HepG2 (cell line): ENCODE measurements around the gene ST8SIA1.

Experiments used
- ASH2L ChIP-seq: fragments of 300-600, 200-600 bp; sonication (generic); IDR thresholded peaks from 2 replicates; pipeline ENCODE4 v1.7.0; 2017; ENCODE audit warnings: low read depth, mild to moderate bottlenecking, moderate library complexity, mixed read lengths, low read length; ENCODE audit not compliant: insufficient read length
- CTCF ChIP-seq: sonication (generic); formaldehyde crosslinking; IDR thresholded peaks from 2 replicates; pipeline ENCODE4 v1.5.0; 2020; ENCODE audit warnings: mild to moderate bottlenecking, missing genetic modification reagents, moderate library complexity
- EP300 ChIP-seq, 3 experiments: sonication (generic) in 1 of 3; formaldehyde crosslinking in 1 of 3; IDR thresholded peaks; 2 replicates each; pipeline versions ENCODE4 v1.5.1 to v1.6.1; 2011 to 2020; ENCODE audit warnings: low read depth in 2 of 3, low read length in 2 of 3, borderline replicate concordance in 1 of 3, improper control_type of control experiment in 1 of 3, mild to moderate bottlenecking in 1 of 3, missing genetic modification reagents in 1 of 3, moderate library complexity in 1 of 3
- GTF2F1 ChIP-seq: fragments of 150-350 bp; IDR thresholded peaks from 2 replicates; pipeline ENCODE4 v1.6.1; 2014; ENCODE audit warnings: low read length
- GZF1 ChIP-seq: sonication (generic); formaldehyde crosslinking; IDR thresholded peaks from 2 replicates; pipeline ENCODE4 v1.5.1; 2020; ENCODE audit warnings: mild to moderate bottlenecking, missing genetic modification reagents
- HMG20B ChIP-seq: conservative IDR thresholded peaks from 2 replicates; pipeline ENCODE4 v1.6.1; 2016; ENCODE audit warnings: missing genetic modification reagents, missing compliant biosample characterization
- LCORL ChIP-seq, 2 experiments: fragments of 450-650 bp in 1 of 2; sonication (generic) in 1 of 2; formaldehyde crosslinking in 1 of 2; IDR thresholded peaks; 2 replicates each; pipeline versions ENCODE4 v1.5.0 to v1.6.1; 2017 to 2020; ENCODE audit warnings: antibody characterized with exemption in 1 of 2, missing genetic modification reagents in 1 of 2
- NFATC3 ChIP-seq: sonication (generic); formaldehyde crosslinking; IDR thresholded peaks from 2 replicates; pipeline ENCODE4 v1.5.1; 2020; ENCODE audit warnings: mild to moderate bottlenecking, missing genetic modification reagents
- POLR2AphosphoS5 ChIP-seq: IDR thresholded peaks from 2 replicates; pipeline ENCODE4 v1.6.1; 2012; ENCODE audit warnings: low read depth, low read length
- ZFP37 ChIP-seq: sonication (generic); formaldehyde crosslinking; IDR thresholded peaks from 2 replicates; pipeline ENCODE4 v1.4.0; 2020; ENCODE audit warnings: missing genetic modification reagents, borderline replicate concordance
- ZNF12 ChIP-seq: sonication (generic); formaldehyde crosslinking; IDR thresholded peaks from 2 replicates; pipeline ENCODE4 v1.5.0; 2020; ENCODE audit warnings: missing genetic modification reagents
- ZNF431 ChIP-seq: sonication (generic); formaldehyde crosslinking; IDR thresholded peaks from 2 replicates; pipeline ENCODE4 v1.9.0; 2022; ENCODE audit warnings: missing genetic modification reagents, low read depth, mild to moderate bottlenecking, borderline replicate concordance
- ZNF550 ChIP-seq: sonication (generic); formaldehyde crosslinking; IDR thresholded peaks from 2 replicates; pipeline ENCODE4 v1.4.0; 2020; ENCODE audit warnings: mild to moderate bottlenecking, missing genetic modification reagents, borderline replicate concordance
- TF ChIP-seq, protein P1 (sequence below), 2 experiments: sonication (generic) in 1 of 2; formaldehyde crosslinking in 1 of 2; IDR thresholded peaks; 2 replicates each; pipeline versions ENCODE4 v1.5.1 to v1.6.1; 2011 to 2020; ENCODE audit warnings: borderline replicate concordance in 1 of 2, low read depth in 1 of 2, low read length in 1 of 2, mild to moderate bottlenecking in 1 of 2, missing genetic modification reagents in 1 of 2, moderate library complexity in 1 of 2

DNA sequence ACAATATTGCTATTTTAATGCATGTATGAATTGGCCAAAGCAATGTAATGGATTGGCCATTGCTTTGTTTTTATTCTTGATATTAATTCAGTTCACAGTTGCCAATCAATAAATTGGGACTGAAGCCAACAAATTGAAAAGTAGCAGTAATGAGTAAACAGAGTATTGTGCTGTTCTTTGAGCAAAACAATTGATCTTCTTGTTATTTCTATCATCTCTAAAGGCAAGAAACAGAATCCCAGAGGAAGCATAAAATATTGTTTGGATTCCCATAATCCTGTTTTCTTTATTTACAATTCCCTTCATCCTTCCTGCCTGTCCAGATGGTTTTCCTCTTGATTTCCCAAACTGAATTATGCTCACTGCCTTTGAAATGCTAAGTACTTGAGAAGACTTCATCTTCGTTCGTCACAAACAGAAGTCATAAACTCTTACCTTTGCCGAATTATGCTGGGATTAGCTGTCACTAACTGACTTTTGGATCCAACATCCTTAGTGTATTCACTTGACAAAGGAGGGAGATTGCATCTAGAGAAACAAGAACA is 85.9 kb downstream of the ST8SIA1 start:
- TF ChIP-seq ASH2L: no peak
- no peak for TF ChIP-seq POLR2AphosphoS5
- TF ChIP-seq EP300 (IDR thresholded peaks at IDR 0.05; ENCODE audit: low read depth in 2 of 2, low read length in 2 of 2): no peak
- no peak for TF ChIP-seq EP300 (CRISPR knock-in tag; IDR thresholded peaks at IDR 0.05; ENCODE audit: borderline replicate concordance)
- no peak for TF ChIP-seq GTF2F1
- TF ChIP-seq LCORL (IDR thresholded peaks at IDR 0.05): no peak
- no peak for TF ChIP-seq LCORL (CRISPR knock-in tag; IDR thresholded peaks at IDR 0.05)
- TF ChIP-seq ZNF12 (CRISPR knock-in tag): no peak
- no peak for TF ChIP-seq HMG20B
- no peak for TF ChIP-seq CTCF (CRISPR knock-in tag)
- no peak for TF ChIP-seq ZNF431 (CRISPR knock-in tag)
- TF ChIP-seq, protein P1, sequence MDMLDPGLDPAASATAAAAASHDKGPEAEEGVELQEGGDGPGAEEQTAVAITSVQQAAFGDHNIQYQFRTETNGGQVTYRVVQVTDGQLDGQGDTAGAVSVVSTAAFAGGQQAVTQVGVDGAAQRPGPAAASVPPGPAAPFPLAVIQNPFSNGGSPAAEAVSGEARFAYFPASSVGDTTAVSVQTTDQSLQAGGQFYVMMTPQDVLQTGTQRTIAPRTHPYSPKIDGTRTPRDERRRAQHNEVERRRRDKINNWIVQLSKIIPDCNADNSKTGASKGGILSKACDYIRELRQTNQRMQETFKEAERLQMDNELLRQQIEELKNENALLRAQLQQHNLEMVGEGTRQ (IDR thresholded peaks at IDR 0.05; ENCODE audit: low read depth, low read length): no peak
- TF ChIP-seq, protein P1 (CRISPR knock-in tag; IDR thresholded peaks at IDR 0.05; ENCODE audit: borderline replicate concordance): no peak
- TF ChIP-seq ZNF550 (CRISPR knock-in tag): no peak
- TF ChIP-seq ZFP37 (CRISPR knock-in tag): no peak
- no peak for TF ChIP-seq GZF1
- TF ChIP-seq NFATC3 (CRISPR knock-in tag): no peak
